Fibroblast of gingiva (primary cell): ENCODE measurements around the gene PCDHA13.
"Not testable (repeated sequence)": the region's sequence is repeated elsewhere in the genome, so short reads cannot be mapped to it uniquely, and the experiment has no call there.

ENCODE experiments used
- DNase-seq: peaks from one replicate; pipeline ENCODE4 v3.0.0-alpha.2; 2011; ENCODE audit warnings: low read depth

The PCDHA13 gene

GRCh38 chr5:140870221-140871201 lies 11.4 kb upstream of the PCDHA13 start:
- DNase-seq: no peak

- no peak for DNase-seq
These were observed 6.5 kb upstream of the PCDHA13 start, which contains the start of gene PCDHA12 for GRCh38 chr5:140875085-140876065. Gene PCDHA12 (plus strand): TSS chr5:140875308. CDS start chr5:140875473, 165 bp downstream.

GRCh38 chr5:140876541-140877261 lies 5.2 kb upstream of the PCDHA13 start:
- not testable (repeated sequence) for DNase-seq

- no peak for DNase-seq
These were observed 4.7 kb upstream of the PCDHA13 start for GRCh38 chr5:140877262-140877581.

- no peak for DNase-seq
These were observed 621 bp downstream of the PCDHA13 start for GRCh38 chr5:140882591-140882899.

- no peak for DNase-seq
These were observed 1.4 kb downstream of the PCDHA13 start for GRCh38 chr5:140883373-140883772.

- no peak for DNase-seq
These were observed 2.2 kb downstream of the PCDHA13 start for GRCh38 chr5:140883927-140884697.

- no peak for DNase-seq
These were observed 34.4 kb downstream of the PCDHA13 start for GRCh38 chr5:140916325-140916724.

GRCh38 chr5:140923601-140924000 lies 41.7 kb downstream of the PCDHA13 start:
- DNase-seq: no peak

GRCh38 chr5:140925806-140926442 lies 44.0 kb downstream of the PCDHA13 start, which contains the start of gene PCDHAC1:
Gene PCDHAC1 (plus strand): TSS chr5:140926299. CDS start chr5:140926893, 594 bp downstream.
- no peak for DNase-seq

- DNase-seq: no peak
These were observed 44.7 kb downstream of the PCDHA13 start for GRCh38 chr5:140926443-140927227.

GRCh38 chr5:140927228-140927573 lies 45.3 kb downstream of the PCDHA13 start:
- DNase-seq: no peak
